Upper lobe of right lung (tissue), 1 donor: ENCODE measurements around the gene NADK. TPM values are rescaled to one million over a fixed set of nuclear protein-coding genes. Genes with fewer than 3 reads are reported as not detected.

ENCODE experiments used
- ATAC-seq: fragments of 200-7000 bp; cut with Tn5 transposase; one replicate; pipeline ENCODE4 v1.9.1; 2020; ENCODE audit warnings: mild to moderate bottlenecking, moderate library complexity
- DNase-seq: peaks from one replicate; pipeline ENCODE4 v3.0.0-alpha.2; 2020
- H3K27ac ChIP-seq: fragments of 200-600 bp; one replicate; pipeline ENCODE4 v1.8.0; 2022
- H3K27me3 ChIP-seq: fragments of 200-600 bp; one replicate; pipeline ENCODE4 v1.8.0; 2022; ENCODE audit warnings: mild to moderate bottlenecking
- H3K36me3 ChIP-seq: fragments of 200-600 bp; one replicate; pipeline ENCODE4 v1.8.0; 2022
- H3K4me1 ChIP-seq: fragments of 200-600 bp; one replicate; pipeline ENCODE4 v1.8.0; 2022
- H3K4me3 ChIP-seq: fragments of 200-600 bp; one replicate; pipeline ENCODE4 v1.8.0; 2022; ENCODE audit warnings: mild to moderate bottlenecking
- H3K9me3 ChIP-seq: fragments of 200-600 bp; one replicate; pipeline ENCODE4 v1.8.0; 2022
- CTCF ChIP-seq: fragments of 200-600 bp; IDR thresholded peaks from one replicate; pipeline ENCODE4 v1.8.0; 2022; ENCODE audit warnings: antibody characterized with exemption
- intact Hi-C: fragments of 100-400 bp; cut with DNase I; formaldehyde crosslinking; loops from one replicate; pipeline ENCODE4 v1.11.0; 2022
- total RNA-seq: library from RNA; stranded (reverse); fragmentation: NEBNext Ultra II Directional; extraction: Animal tissue kit (Norgen Biotek cat#: 25700); gene quantifications from one replicate; pipeline ENCODE4 v1.2.1, GENCODE V29; 2021
- donor health status: DM: no; HTN: yes; CAD: no; lungs with severe emphysema.

The NADK gene
- total RNA-seq, 1 donor from 2014 or later = 99.2 TPM

- Histone ChIP-seq H3K27me3 (no peaks in the 10 kb centered on the region), H3K27ac (no peak overlapping the region), H3K4me1 (no peaks in the 10 kb centered on the region), H3K36me3 (peaks cover 91% of the 10 kb centered on the region), H3K4me3 (no peak overlapping the region), H3K9me3 (no peaks in the 10 kb centered on the region)
- DNase-seq = no peak
- intact Hi-C loops = no loop called here
- no peak for TF ChIP-seq CTCF
- no peak for ATAC-seq
These were observed 15.4 kb upstream of the NADK start for GRCh38 chr1:1793481-1794244.

GRCh38 chr1:1788646-1789431, 10.6 kb upstream of the NADK start:
- TF ChIP-seq CTCF = peak; percentile 15
- H3K9me3 ChIP-seq = no peaks in the 10 kb centered on the region
- peaks cover 91% of the 10 kb centered on the region for H3K36me3 ChIP-seq
- DNase-seq = no peak
- H3K27ac ChIP-seq = no peak overlapping the region
- no peaks in the 10 kb centered on the region for H3K27me3 ChIP-seq
- no peak overlapping the region for H3K4me3 ChIP-seq
- H3K4me1 ChIP-seq = no peaks in the 10 kb centered on the region
- peak; percentile 6 for ATAC-seq
- intact Hi-C loops = no loop called here

GRCh38 chr1:1788136-1788535, 9.9 kb upstream of the NADK start:
- ATAC-seq = peak; percentile 16
- H3K27me3 ChIP-seq = no peaks in the 10 kb centered on the region
- peaks cover 84% of the 10 kb centered on the region for H3K36me3 ChIP-seq
- no peak for DNase-seq
- no peak overlapping the region for H3K4me3 ChIP-seq
- no peak for TF ChIP-seq CTCF
- no peak overlapping the region for H3K27ac ChIP-seq
- H3K9me3 ChIP-seq = no peaks in the 10 kb centered on the region
- intact Hi-C loops = no loop called here
- peaks cover 6% of the 10 kb centered on the region for H3K4me1 ChIP-seq

GRCh38 chr1:1786836-1787605, 8.8 kb upstream of the NADK start:
- DNase-seq (no peak), ATAC-seq (no peak)
- intact Hi-C loops = no loop called here
- H3K4me3 ChIP-seq = no peak overlapping the region
- H3K4me1 ChIP-seq = peaks cover 18% of the 10 kb centered on the region
- no peak for TF ChIP-seq CTCF
- H3K27ac ChIP-seq = no peak overlapping the region
- H3K36me3 ChIP-seq = peaks cover 73% of the 10 kb centered on the region
- H3K27me3 ChIP-seq = no peaks in the 10 kb centered on the region
- H3K9me3 ChIP-seq = no peaks in the 10 kb centered on the region

GRCh38 chr1:1785666-1786065, 7.4 kb upstream of the NADK start:
- no peak for DNase-seq
- Histone ChIP-seq H3K27me3 (no peaks in the 10 kb centered on the region), H3K4me1 (peaks cover 31% of the 10 kb centered on the region), H3K27ac (no peak overlapping the region), H3K36me3 (peaks cover 59% of the 10 kb centered on the region), H3K9me3 (no peaks in the 10 kb centered on the region), H3K4me3 (no peak overlapping the region)
- intact Hi-C loops = no loop called here
- ATAC-seq = no peak
- no peak for TF ChIP-seq CTCF
